HUES6 (cell line): ENCODE results near the gene SERPINA5.

Experiments used
- H3K27ac ChIP-seq: 2 replicates; pipeline ENCODE4 v1.7.0; 2013; ENCODE audit warnings: low read depth, mild to moderate bottlenecking, low read length, inconsistent platforms
- H3K27me3 ChIP-seq: 2 replicates; pipeline ENCODE4 v1.6.1; 2013; ENCODE audit warnings: low read length; ENCODE audit not compliant: control insufficient read depth, insufficient read depth
- H3K36me3 ChIP-seq: 2 replicates; pipeline ENCODE4 v1.6.1; 2013; ENCODE audit warnings: low read length; ENCODE audit not compliant: control insufficient read depth, insufficient read depth
- H3K4me1 ChIP-seq: 2 replicates; pipeline ENCODE4 v1.6.1; 2013; ENCODE audit warnings: low read length; ENCODE audit not compliant: control insufficient read depth, insufficient read depth
- H3K4me3 ChIP-seq: 2 replicates; pipeline ENCODE4 v1.5.1; 2013; ENCODE audit warnings: low read depth, low read length
- H3K9ac ChIP-seq: one replicate; pipeline ENCODE4 v1.6.1; 2013; ENCODE audit warnings: mild to moderate bottlenecking, low read length
- H3K9me3 ChIP-seq: 2 replicates; pipeline ENCODE4 v1.6.1; 2013; ENCODE audit warnings: low read depth, low read length; ENCODE audit not compliant: control insufficient read depth, insufficient read depth

SERPINA5 gene

DNA sequence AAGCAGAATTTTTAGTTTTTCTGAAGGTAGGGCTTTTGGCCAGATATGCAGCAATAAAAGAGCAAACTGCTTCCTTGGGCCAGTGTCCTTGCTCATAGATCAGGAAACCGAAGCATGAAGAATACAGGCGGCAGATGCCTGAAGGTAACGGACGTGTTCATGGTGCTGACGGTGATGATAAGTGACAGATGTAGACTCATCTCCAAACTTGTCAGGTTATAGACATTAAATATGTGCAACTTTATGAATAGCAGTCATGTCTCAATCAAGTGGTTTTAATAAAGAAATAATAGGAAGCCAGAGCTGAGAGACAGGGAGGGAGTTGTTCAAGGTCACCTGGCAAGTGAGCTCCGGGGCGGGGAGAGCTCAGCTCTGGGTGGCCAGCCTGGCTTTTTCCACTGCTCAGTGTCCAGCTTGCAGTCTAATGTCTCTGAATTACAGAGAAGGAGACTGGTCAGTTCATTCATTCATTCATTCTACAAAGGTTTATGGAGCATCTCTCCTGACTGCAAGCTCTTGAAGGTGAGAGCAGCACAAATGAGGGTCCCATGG, 1.0 kb downstream of the SERPINA5 start:
- H3K9me3 ChIP-seq, result 0 out of 2 replicates have a peak, but pooled peaks cover 15% of the 10 kb centered on the region
- H3K27me3 ChIP-seq, result no peaks in the 10 kb centered on the region; the same call in 1 of the 2 replicates
- H3K27ac ChIP-seq, result no peak overlapping the region

DNA sequence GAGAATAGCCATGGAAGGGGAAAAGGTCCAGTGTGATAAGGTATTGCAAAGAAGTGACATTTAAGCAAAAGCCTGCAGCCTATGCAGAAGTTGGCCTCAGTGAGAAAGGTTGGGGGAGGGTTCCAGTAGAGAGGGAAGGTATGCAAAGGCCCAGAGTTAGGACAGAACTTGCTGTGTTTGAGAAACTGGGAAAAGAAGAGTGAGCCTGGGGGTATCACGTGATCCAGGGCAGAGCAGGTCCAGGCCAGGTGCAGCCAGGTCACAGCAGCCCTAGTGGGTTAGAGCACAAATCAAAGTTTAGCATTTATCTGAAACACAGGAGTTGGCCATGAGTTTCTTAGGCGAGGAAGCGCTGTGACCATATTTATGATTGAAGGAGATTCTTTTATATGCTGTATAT, 1.6 kb downstream of the SERPINA5 start:
- Histone ChIP-seq H3K27me3 (no peaks in the 10 kb centered on the region; the same call in 1 of the 2 replicates), H3K9ac (no peak overlapping the region), H3K36me3 (no peaks in the 10 kb centered on the region)

More for the DNA sequence above, 1.0 kb downstream of the SERPINA5 start:
- Histone ChIP-seq H3K36me3 (no peaks in the 10 kb centered on the region), H3K4me3 (no peak overlapping the region), H3K4me1 (no peaks in the 10 kb centered on the region), H3K9ac (no peak overlapping the region)

DNA sequence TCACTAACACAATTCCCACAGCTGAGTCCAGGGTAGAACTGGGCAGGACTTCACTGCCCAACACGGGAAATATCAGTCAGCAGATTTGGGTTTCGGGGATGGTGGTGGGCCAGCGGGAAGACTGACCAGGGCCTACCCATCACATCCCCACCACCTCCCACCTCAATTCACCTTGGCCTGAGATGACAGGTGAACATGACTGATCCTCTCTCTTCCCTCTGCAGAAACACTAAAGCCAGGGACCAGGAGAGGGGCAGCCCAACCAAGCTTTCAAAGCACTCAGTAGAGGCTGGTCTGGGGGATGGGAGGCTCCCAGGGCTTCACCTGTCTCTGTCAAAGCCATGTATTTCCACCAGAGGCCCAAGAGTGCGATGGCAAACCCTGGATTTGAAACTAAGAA, 2.3 kb downstream of the SERPINA5 start:
- Histone ChIP-seq H3K4me3 (no peak overlapping the region), H3K9ac (no peak overlapping the region), H3K9me3 (0 out of 2 replicates have a peak, but pooled peaks cover 15% of the 10 kb centered on the region), H3K36me3 (no peaks in the 10 kb centered on the region), H3K27ac (no peak overlapping the region), H3K27me3 (no peaks in the 10 kb centered on the region), H3K4me1 (no peaks in the 10 kb centered on the region)

More for the DNA sequence above, 1.6 kb downstream of the SERPINA5 start:
- no peaks in the 10 kb centered on the region for H3K4me1 ChIP-seq
- no peak overlapping the region for H3K27ac ChIP-seq
- H3K4me3 ChIP-seq, result no peak overlapping the region
- H3K9me3 ChIP-seq, result 0 out of 2 replicates have a peak, but pooled peaks cover 15% of the 10 kb centered on the region

DNA sequence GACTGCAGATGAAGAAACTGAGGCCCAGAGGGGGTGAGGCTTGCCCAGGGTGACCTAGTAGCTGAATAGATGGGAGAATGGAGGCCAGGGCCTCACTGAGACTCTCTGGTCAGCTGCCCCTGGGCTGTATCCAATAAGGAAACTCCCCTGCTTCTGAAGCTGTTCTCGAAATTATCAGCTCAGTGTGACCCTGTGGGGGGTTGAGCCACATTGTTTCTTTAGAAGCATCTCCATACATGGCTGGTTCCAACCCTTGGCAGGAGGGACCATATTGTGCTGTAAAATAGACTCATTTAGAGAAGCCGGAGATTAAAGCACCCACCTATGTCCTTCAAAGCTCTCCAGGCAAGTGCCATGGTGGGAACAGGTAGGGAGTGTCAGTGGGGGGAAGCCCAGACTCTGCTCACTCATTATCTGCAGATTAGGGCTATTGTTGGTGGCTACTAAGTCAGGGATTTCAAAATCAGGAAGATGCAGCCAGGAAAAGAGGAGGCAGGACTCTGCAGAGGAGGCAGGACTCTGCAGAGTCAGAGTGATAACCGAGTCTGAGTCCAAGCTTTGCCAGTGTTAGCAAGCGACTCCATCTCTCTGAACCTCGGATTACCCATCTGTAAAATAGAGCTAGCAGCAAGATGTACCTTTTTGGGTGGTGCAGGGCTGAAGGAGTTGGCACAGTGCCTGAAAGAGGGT, 3.5 kb downstream of the SERPINA5 start:
- Histone ChIP-seq H3K27me3 (no peaks in the 10 kb centered on the region), H3K9me3 (0 out of 2 replicates have a peak, but pooled peaks cover 8% of the 10 kb centered on the region), H3K4me1 (no peaks in the 10 kb centered on the region), H3K4me3 (no peak overlapping the region), H3K9ac (no peak overlapping the region), H3K36me3 (no peaks in the 10 kb centered on the region), H3K27ac (no peak overlapping the region)

DNA sequence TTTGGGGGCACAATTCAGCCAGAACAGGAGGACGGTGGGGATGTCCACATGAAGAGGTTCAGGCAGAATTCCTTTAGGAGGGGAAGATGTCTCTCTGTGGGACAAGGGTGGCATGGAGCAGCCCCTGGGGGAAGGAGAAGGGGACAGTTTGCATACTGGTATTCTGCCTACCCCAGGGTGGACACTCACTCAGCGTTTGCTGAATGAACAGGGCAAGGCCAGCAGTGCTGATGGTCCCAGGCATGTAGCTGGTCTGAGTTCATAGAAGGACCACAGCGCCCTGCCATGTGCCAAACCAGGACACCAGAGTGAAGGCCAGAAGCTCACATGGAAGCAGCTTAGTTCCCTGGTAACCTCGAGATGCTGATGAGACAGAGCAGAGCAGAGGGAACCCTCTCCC, 5.4 kb downstream of the SERPINA5 start:
- Histone ChIP-seq H3K27ac (no peak overlapping the region), H3K9me3 (peaks cover 7% of the 10 kb centered on the region; the same call in 1 of the 2 replicates), H3K9ac (no peak overlapping the region), H3K36me3 (no peaks in the 10 kb centered on the region), H3K4me3 (no peak overlapping the region), H3K4me1 (no peaks in the 10 kb centered on the region), H3K27me3 (no peaks in the 10 kb centered on the region)

DNA sequence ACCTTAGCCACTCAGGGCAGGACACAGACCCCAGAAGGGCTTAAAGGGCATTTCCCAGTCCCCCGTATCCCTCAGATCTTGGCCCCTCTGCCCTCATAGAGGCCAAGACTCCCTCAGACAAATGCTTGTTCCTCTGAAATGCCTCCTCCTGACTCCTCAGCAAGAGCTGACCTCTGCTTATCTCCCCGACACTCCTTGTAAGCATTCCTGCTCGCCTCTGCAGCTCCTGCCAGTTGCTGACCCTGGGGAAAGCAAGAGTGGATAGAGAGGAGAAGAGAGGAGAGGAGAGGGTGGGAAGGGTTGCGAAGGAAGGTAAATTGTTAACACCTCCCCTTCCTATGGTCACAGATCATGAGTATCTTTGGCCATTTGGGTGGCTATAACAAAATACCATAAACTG, 7.1 kb downstream of the SERPINA5 start:
- H3K27ac ChIP-seq, result no peak overlapping the region
- H3K27me3 ChIP-seq, result no peaks in the 10 kb centered on the region
- H3K36me3 ChIP-seq, result no peaks in the 10 kb centered on the region
- H3K4me1 ChIP-seq, result no peaks in the 10 kb centered on the region
- no peak overlapping the region for H3K4me3 ChIP-seq
- H3K9ac ChIP-seq, result no peak overlapping the region
- H3K9me3 ChIP-seq, result peaks cover 7% of the 10 kb centered on the region; the same call in 1 of the 2 replicates

DNA sequence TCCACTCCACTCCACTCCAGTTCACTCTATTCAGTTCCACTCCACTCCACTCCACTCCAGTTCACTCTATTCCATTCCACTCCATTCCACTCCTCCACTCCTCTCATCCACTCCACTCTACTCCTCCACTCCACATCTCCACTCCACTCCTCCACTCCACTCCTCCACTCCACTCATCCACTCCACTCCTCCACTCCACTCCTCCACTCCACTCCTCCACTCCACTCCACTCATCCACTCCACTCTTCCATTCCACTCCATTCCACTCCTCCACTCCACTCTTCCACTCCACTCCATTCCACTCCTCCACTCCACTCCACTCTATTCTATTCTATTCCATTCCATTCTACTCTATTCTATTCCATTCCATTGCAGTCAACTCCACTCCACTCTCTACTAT, 9.8 kb downstream of the SERPINA5 start:
- no peaks in the 10 kb centered on the region for H3K27me3 ChIP-seq
- peaks cover 3% of the 10 kb centered on the region; the same call in 1 of the 2 replicates for H3K9me3 ChIP-seq
- no peaks in the 10 kb centered on the region for H3K36me3 ChIP-seq
- H3K9ac ChIP-seq, result no peak overlapping the region
- H3K4me3 ChIP-seq, result no peak overlapping the region
- no peaks in the 10 kb centered on the region for H3K4me1 ChIP-seq
- H3K27ac ChIP-seq, result no peak overlapping the region

DNA sequence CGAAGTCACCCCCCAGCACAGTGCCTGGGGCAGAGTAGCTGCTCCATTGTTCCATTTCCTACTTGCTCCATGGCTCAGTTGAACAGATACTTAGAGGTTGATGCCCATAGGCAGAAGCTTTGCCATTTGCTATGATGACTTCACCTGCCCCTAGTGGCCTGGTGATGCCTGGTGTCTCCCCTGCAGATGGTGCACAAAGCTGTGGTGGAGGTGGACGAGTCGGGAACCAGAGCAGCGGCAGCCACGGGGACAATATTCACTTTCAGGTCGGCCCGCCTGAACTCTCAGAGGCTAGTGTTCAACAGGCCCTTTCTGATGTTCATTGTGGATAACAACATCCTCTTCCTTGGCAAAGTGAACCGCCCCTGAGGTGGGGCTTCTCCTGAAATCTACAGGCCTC, 10.6 kb downstream of the SERPINA5 start:
- Histone ChIP-seq H3K27me3 (no peaks in the 10 kb centered on the region), H3K4me3 (no peak overlapping the region), H3K9ac (no peak overlapping the region), H3K27ac (no peak overlapping the region), H3K9me3 (peaks cover 3% of the 10 kb centered on the region; the same call in 1 of the 2 replicates), H3K36me3 (no peaks in the 10 kb centered on the region), H3K4me1 (no peaks in the 10 kb centered on the region)

DNA sequence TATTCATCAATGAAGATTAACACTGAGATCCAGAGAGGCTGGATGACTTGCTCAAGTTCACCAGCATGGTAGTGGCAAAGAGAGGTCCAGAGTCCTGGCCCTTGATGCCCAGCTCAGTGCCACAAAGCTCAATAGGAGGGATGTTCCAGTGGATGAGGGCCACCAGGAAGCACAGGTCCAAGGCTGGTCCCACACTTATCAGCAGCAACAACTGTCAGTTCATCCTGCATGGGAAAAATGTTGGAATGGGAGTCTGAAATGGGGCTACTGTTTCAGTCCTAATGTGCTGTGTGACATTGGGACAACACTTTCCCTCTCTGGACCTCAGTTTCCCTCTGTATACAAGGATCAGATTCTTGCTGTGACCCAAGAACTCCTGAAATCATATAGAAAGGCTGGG, 11.2 kb downstream of the SERPINA5 start:
- Histone ChIP-seq H3K27ac (no peak overlapping the region), H3K9me3 (peaks cover 3% of the 10 kb centered on the region; the same call in 1 of the 2 replicates), H3K9ac (no peak overlapping the region), H3K27me3 (no peaks in the 10 kb centered on the region), H3K4me3 (no peak overlapping the region), H3K4me1 (no peaks in the 10 kb centered on the region), H3K36me3 (no peaks in the 10 kb centered on the region)

DNA sequence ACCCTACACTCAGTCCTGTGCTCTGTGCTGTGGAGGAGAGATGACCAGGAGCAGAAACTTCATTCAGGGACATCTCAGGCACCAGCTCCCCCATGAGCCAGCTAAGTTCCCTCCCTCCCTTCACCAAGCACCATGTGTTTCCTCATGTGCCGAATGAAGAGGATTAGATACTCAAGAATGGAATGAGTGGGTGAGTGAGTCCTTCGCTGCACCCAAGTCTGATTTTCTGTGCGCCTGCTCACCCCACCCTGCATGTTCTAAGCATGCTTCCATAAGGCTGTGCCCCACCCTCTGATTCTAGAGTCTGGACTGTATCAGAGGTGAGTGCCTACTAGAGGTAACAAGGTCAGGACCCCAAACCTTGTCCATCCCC, 12.1 kb downstream of the SERPINA5 start:
- no peak overlapping the region for H3K4me3 ChIP-seq
- H3K36me3 ChIP-seq, result no peaks in the 10 kb centered on the region
- H3K9ac ChIP-seq, result no peak overlapping the region
- H3K9me3 ChIP-seq, result peaks cover 3% of the 10 kb centered on the region; the same call in 1 of the 2 replicates
- peaks cover under 1% of the 10 kb centered on the region; the same call in 1 of the 2 replicates for H3K4me1 ChIP-seq
- H3K27me3 ChIP-seq, result no peaks in the 10 kb centered on the region
- no peak overlapping the region for H3K27ac ChIP-seq

DNA sequence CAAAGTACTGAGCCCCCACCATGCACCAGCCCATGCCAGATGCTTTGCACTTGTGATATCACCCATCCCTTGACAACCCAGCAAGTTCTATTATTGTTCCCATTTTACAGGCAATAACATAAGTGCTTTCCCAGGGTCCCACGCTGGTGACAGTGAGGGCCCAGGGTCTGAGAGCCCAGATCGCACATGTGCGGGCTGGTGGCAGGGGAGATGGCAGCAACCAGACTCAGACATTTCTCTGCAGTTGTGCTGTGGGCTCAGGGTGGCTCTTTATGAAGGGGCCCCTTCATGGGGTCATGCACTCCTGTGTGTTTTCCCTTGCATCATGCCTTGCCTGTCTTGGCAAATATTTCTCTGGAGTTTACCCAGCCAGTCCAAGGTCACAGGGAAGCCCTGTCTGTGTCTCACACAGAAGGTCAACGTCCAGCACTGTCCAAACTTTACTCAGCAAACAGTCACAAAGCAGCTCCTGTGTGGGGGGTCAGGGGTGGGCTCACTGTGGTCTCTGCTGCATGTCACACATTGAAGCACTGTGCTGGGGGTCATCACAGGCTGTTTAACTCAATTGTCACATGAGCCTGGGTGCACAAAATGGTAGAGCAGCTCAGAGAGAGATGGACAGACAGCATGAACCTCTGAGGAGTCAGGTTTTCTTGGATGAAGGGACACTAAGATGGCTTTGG, 12.7 kb downstream of the SERPINA5 start:
- no peaks in the 10 kb centered on the region for H3K36me3 ChIP-seq
- no peak overlapping the region for H3K9ac ChIP-seq
- no peak overlapping the region for H3K4me3 ChIP-seq
- H3K9me3 ChIP-seq, result peaks cover 3% of the 10 kb centered on the region; the same call in 1 of the 2 replicates
- no peak overlapping the region for H3K27ac ChIP-seq
- H3K4me1 ChIP-seq, result peaks cover 6% of the 10 kb centered on the region
- no peaks in the 10 kb centered on the region for H3K27me3 ChIP-seq
